A204.1 (cell line): Measurements from ENCODE around the gene SEC14L6.
"Not testable (repeated sequence)": the region's sequence is repeated elsewhere in the genome, so short reads cannot be mapped to it uniquely, and the experiment has no call there.

Experiments
- FAIRE-seq: peaks from 2 replicates; lab custom pipeline; 2012; peaks lifted over from hg19 to GRCh38; lab: Jason Lieb, UNC

Gene SEC14L6

GRCh38 chr22:30566125-30566524 is 19.6 kb upstream of the SEC14L6 start:
- FAIRE-seq, result no peak

DNA sequence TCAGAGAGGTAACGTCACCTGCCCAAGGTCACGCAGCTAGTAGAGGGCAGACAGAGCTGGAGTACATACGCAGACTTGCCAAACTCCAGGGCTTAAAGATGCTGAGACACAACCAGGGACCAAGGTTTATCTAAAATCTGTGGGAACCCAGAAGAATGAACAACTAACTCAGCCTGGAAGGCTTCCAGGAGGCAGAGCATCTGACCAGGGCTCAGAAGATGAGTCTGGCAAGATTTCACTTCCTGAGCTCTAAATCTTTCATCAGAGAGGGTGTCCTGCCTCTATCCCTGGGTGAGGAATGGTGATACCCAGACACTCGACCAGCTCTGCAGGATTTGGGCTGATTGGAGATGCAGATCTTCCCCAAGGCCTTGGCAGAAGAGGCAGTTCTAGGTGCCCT is 18.8 kb upstream of the SEC14L6 start:
- no peak for FAIRE-seq

DNA sequence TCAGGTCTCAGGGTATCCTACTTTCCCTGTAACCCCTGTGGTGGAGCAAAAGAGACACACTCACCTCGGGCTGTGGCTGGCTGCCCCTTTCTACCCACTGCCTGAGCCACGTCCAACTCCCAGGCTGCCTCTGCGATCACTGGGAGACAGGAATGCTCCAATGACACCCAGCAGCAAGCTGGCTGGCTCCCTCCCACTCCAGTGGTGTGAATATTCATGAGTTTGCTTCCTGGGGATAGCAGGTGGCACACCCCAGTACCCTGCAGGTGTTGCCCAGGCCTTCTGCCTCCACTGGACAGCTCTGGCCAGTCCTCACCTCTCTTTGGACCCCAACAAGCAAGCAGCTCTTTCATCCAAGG is 18.2 kb upstream of the SEC14L6 start:
- no peak for FAIRE-seq

GRCh38 chr22:30564045-30564760 is 17.7 kb upstream of the SEC14L6 start:
- FAIRE-seq, result no peak

- no peak for FAIRE-seq
These were observed 15.8 kb upstream of the SEC14L6 start for GRCh38 chr22:30562366-30562765.

- FAIRE-seq, result no peak
These were observed 15.1 kb upstream of the SEC14L6 start for GRCh38 chr22:30561402-30562189.

- not testable (repeated sequence) for FAIRE-seq
These were observed 14.2 kb upstream of the SEC14L6 start for GRCh38 chr22:30560643-30561202.

DNA sequence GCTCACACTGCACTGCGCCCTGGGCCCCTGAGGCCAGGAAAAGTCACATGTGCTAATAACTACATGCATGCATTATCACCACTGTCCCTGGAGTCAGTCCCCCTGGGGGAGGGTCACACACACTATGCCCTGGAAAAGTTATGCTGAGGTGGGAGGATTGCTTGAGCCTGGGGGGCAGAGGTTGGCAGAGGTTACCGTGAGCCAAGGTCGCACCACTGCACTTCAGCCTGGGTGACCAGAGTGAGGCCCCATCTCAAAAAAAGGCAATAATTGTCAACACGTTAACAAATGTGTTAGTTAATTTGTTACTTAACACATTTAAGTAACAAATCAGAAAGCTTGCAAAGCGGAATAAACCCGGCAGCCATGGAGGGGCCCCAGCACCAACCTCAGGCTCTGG is 13.3 kb upstream of the SEC14L6 start:
- no peak for FAIRE-seq

- FAIRE-seq, result no peak
These were observed 10.7 kb upstream of the SEC14L6 start for GRCh38 chr22:30557243-30557642.

GRCh38 chr22:30556388-30556787 is 9.8 kb upstream of the SEC14L6 start:
- FAIRE-seq, result no peak

- no peak for FAIRE-seq
These were observed 9.0 kb upstream of the SEC14L6 start for GRCh38 chr22:30555282-30556210.

DNA sequence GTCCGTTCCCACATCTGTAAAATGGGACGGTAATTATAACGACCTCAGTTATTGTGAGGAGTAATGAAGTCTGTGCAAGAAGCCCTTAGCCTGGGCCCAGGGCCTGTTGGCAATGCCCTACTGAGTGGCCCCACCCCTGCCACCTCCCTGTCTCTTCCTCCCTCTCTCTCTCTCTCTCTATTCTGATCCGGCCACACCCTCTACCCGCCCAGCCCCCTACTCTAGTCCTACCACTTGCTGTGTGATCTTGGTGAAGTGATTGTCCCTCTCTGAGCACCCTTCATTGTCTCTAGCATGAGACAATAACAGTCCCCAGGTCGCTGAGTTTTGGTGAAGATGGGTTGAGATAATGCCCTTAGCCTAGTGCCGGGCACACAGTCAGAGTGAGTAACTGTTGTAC is 7.4 kb upstream of the SEC14L6 start:
- no peak for FAIRE-seq

DNA sequence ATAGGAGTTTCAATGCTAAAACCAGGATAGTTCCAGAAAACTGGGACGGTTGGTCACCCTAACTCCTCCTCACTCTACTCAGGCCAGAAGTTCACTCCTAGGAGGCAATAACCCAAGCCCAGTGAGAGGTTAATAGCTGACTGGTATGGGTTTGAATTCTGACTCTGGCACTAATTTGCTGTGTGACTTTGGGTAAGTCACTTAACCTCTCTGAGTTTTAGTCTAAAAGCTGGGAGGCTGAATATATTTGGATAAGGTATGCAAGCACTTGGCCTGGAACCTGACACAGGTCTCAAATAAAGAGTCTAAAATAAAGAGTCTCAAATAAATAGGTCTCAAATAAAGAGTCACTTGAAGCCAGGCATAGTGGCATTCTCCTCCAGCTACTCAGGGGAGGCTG is 6.2 kb upstream of the SEC14L6 start:
- no peak for FAIRE-seq

- FAIRE-seq, result not testable (repeated sequence)
These were observed 5.3 kb upstream of the SEC14L6 start for GRCh38 chr22:30551813-30552212.

- FAIRE-seq, result no peak
These were observed 647 bp upstream of the SEC14L6 start for GRCh38 chr22:30547188-30547587.

DNA sequence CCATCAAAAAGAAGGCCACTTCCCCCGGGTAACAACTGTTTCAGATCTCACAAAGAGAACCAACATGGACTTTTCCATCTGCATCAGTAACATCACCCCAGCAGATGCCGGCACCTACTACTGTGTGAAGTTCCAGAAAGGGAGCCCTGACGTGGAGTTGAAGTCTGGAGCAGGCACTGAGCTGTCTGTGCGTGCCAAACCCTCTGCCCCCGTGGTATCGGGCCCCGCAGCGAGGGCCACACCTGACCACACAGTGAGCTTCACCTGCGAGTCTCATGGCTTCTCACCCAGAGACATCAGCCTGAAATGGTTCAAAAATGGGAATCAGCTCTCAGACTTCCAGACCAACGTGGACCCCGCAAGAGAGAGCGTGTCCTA is 3.7 kb downstream of the SEC14L6 start:
- FAIRE-seq, result no peak

- no peak for FAIRE-seq
These were observed 4.4 kb downstream of the SEC14L6 start for GRCh38 chr22:30541961-30542810.

DNA sequence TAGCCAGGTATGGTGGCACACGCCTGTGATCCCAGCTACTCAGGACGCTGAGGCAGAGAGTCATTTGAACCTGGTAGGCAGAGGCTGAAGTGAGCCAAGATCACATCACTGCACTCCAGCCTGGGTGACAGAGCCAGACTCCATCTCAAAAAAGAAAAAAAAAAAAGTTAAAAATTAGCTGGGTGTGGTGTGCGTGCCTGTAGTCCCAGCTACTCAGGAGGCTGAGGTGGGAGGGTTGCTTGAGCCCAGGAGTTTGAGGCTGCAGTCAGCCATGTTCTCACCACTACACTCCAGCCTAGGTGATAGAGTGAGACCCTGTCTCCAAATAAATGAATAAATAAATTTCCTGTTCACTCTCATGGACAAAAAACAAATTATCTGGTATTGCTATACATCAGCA is 5.0 kb downstream of the SEC14L6 start:
- FAIRE-seq, result not testable (repeated sequence)

- FAIRE-seq, result no peak
These were observed 7.2 kb downstream of the SEC14L6 start for GRCh38 chr22:30539368-30539767.

DNA sequence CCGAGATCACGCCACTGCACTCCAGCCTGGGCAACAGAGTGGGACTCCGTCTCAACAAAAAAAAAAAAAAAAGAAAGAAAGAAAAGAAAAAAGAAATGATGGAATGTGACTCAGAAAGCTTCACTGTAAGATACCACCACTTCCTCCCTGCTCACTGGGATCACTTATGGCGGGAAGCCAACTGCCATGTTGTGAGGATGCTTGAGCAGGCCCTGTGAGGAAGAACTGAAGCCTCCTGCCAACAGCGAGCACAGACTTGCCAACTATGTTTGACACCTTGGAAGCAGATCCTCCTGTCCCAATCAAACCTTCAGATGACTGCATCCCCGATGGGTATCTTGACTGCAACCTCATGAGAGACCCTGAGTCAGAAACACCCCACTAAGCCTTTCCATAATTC is 8.3 kb downstream of the SEC14L6 start:
- FAIRE-seq, result no peak

DNA sequence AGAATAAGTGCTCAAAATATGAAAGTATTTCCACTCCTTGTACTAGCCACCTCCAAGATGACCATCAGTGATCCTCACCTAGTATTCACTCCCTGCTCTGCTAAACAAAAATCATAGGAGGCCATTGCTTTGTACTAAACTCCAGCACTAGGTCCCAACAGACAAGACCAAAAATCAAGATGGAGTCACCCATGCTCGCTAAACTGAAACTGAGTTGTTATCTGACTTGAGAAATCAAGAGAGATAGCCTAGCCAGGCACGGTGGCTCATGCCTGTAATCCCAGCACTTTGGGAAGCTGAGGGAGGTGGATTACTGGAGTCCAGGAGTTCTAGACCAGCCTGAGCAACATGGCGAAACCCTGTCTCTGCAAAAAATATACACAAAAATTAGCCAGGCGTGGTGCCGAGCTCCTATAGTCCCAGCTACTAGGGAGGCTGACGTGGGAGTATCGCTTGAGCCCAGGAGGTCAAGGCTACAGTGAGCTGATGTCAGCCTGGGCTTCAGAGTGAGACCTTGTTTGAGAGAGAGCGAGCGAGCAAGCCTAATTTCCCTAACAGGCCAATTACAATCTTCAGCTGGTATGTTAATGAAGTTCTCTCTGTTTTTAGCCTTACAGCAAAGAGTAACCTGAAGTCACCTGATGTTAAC is 9.3 kb downstream of the SEC14L6 start:
- FAIRE-seq, result no peak
